Measurements from ENCODE around the gene ZNF74. TPM values are rescaled to one million over a fixed set of nuclear protein-coding genes. Genes with fewer than 3 reads are reported as not detected.
"Not testable (repeated sequence)": the region's sequence is repeated elsewhere in the genome, so short reads cannot be mapped to it uniquely, and the experiment has no call there.

Gene ZNF74
- total and polyA plus RNA-seq, 2 experiments from 2014 or later = 15.6 to 17.9 TPM

- H3K79me2 ChIP-seq = no peaks in the 10 kb centered on the region
- no peaks in the 10 kb centered on the region for H3K9me3 ChIP-seq (ENCODE audit: low read depth)
- H3K9me2 ChIP-seq (replicated peaks; ENCODE audit: insufficient read depth) = no peaks in the 10 kb centered on the region
- no peak overlapping the region for H3K27ac ChIP-seq
- 92% methylated on average over 3 of the region's 3 CpGs for WGBS (ENCODE audit: low lambda C conversion rate, missing lambda C conversion rate)
- H3K4me3 ChIP-seq = no peak overlapping the region
- no peak overlapping the region for H3K4me2 ChIP-seq
- TF ChIP-seq CTCF (IDR thresholded peaks at IDR 0.05; ENCODE audit: poor library complexity) (no peak), EZH2 (IDR thresholded peaks at IDR 0.05; ENCODE audit: borderline replicate concordance) (no peak), EZH2phosphoT487 (IDR thresholded peaks at IDR 0.05; ENCODE audit: low read depth, severe bottlenecking, unreplicated experiment) (no peak)
- H4K20me1 ChIP-seq (ENCODE audit: insufficient read depth, poor library complexity, severe bottlenecking) = no peaks in the 10 kb centered on the region
- no peak for DNase-seq (ENCODE audit: low spot score)
- H3K36me3 ChIP-seq (replicated peaks; ENCODE audit: insufficient read depth, low read depth) = no peaks in the 10 kb centered on the region
- no peaks in the 10 kb centered on the region for H3K4me1 ChIP-seq (ENCODE audit: insufficient read depth)
- no peak overlapping the region for H2AFZ ChIP-seq
- H3K27me3 ChIP-seq = no peaks in the 10 kb centered on the region
These were observed 13.9 kb downstream of the ZNF74 start for GRCh38 chr22:20407829-20408228.

GRCh38 chr22:20408891-20409290, 14.9 kb downstream of the ZNF74 start:
- Histone ChIP-seq H3K79me2 (no peaks in the 10 kb centered on the region), H2AFZ (no peak overlapping the region), H3K27me3 (no peaks in the 10 kb centered on the region), H3K9me3 (ENCODE audit: low read depth) (no peaks in the 10 kb centered on the region), H3K9me2 (replicated peaks; ENCODE audit: insufficient read depth) (no peaks in the 10 kb centered on the region), H3K4me2 (no peak overlapping the region), H4K20me1 (ENCODE audit: insufficient read depth, poor library complexity, severe bottlenecking) (no peaks in the 10 kb centered on the region), H3K36me3 (replicated peaks; ENCODE audit: insufficient read depth, low read depth) (no peaks in the 10 kb centered on the region), H3K4me3 (no peak overlapping the region), H3K4me1 (ENCODE audit: insufficient read depth) (no peaks in the 10 kb centered on the region), H3K27ac (no peak overlapping the region)
- 98% methylated on average over 4 of the region's 4 CpGs for WGBS (ENCODE audit: low lambda C conversion rate, missing lambda C conversion rate)
- TF ChIP-seq CTCF (IDR thresholded peaks at IDR 0.05; ENCODE audit: poor library complexity) (no peak), EZH2 (IDR thresholded peaks at IDR 0.05; ENCODE audit: borderline replicate concordance) (no peak), EZH2phosphoT487 (IDR thresholded peaks at IDR 0.05; ENCODE audit: low read depth, severe bottlenecking, unreplicated experiment) (no peak)
- DNase-seq (ENCODE audit: low spot score) = no peak

- H3K9me3 ChIP-seq (ENCODE audit: low read depth); H3K36me3 ChIP-seq (replicated peaks; ENCODE audit: insufficient read depth, low read depth); H3K4me3 ChIP-seq; H3K27me3 ChIP-seq; H3K4me1 ChIP-seq (ENCODE audit: insufficient read depth); H2AFZ ChIP-seq; DNase-seq (ENCODE audit: low spot score); H3K27ac ChIP-seq; H3K79me2 ChIP-seq; H3K9me2 ChIP-seq (replicated peaks; ENCODE audit: insufficient read depth); H4K20me1 ChIP-seq (ENCODE audit: insufficient read depth, poor library complexity, severe bottlenecking); H3K4me2 ChIP-seq: not testable (repeated sequence)
- 96% methylated on average over 3 of the region's 3 CpGs for WGBS (ENCODE audit: low lambda C conversion rate, missing lambda C conversion rate)
These were observed 15.4 kb downstream of the ZNF74 start for GRCh38 chr22:20409385-20409784.

- WGBS (ENCODE audit: low lambda C conversion rate, missing lambda C conversion rate) = 76% methylated on average over 10 of the region's 10 CpGs
- Histone ChIP-seq H3K9me2 (replicated peaks; ENCODE audit: insufficient read depth) (no peaks in the 10 kb centered on the region), H3K4me1 (ENCODE audit: insufficient read depth) (no peaks in the 10 kb centered on the region), H3K4me3 (no peak overlapping the region), H3K27me3 (no peaks in the 10 kb centered on the region), H3K9me3 (ENCODE audit: low read depth) (no peaks in the 10 kb centered on the region), H3K36me3 (replicated peaks; ENCODE audit: insufficient read depth, low read depth) (no peaks in the 10 kb centered on the region), H2AFZ (no peak overlapping the region), H3K4me2 (no peak overlapping the region), H3K79me2 (no peaks in the 10 kb centered on the region), H3K27ac (no peak overlapping the region), H4K20me1 (ENCODE audit: insufficient read depth, poor library complexity, severe bottlenecking) (no peaks in the 10 kb centered on the region)
- TF ChIP-seq EZH2 (IDR thresholded peaks at IDR 0.05; ENCODE audit: borderline replicate concordance) (no peak), EZH2phosphoT487 (IDR thresholded peaks at IDR 0.05; ENCODE audit: low read depth, severe bottlenecking, unreplicated experiment) (no peak), CTCF (IDR thresholded peaks at IDR 0.05; ENCODE audit: poor library complexity) (no peak)
- DNase-seq (ENCODE audit: low spot score) = no peak
These were observed 18.7 kb downstream of the ZNF74 start for GRCh38 chr22:20412474-20413216.
